NCI-H2029 (cell line): ENCODE results near the gene TRIM36.

ENCODE experiments used
- DNase-seq: peaks from one replicate; lab custom pipeline; 2025; lab: John Stamatoyannopoulos, UW

Gene TRIM36

DNA sequence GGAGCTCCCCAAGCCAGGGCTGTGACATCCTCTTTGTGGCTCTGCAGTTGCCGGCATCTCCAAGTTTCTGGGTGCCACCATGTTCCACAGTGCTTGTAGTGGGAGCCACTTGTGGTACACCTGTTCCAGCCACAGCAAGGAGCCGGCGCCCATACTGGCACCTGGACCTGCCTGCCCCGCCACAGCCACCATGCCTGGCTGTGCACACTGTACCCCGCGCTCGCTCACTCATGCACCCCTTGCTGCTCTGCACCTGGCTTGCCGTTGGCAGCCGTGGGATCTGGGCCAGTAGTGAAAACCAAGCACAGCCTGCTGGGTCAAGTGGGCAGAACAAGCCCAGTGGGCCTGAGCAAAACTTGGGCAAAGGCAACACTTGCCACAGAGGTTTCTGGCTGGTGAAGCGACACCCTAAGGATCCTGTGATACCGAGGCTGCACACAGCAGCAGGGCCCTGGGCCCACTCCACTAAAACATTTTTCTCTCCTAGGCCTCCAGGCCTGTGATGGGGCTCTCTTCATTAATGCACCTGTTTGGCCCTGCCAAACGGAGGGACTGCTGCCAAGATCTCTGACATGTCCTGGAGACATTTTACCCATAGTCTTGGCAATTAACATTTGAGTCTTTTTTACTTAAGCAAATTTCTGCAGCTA lies 2.8 kb downstream of the TRIM36 start:
- DNase-seq = no peak

DNA sequence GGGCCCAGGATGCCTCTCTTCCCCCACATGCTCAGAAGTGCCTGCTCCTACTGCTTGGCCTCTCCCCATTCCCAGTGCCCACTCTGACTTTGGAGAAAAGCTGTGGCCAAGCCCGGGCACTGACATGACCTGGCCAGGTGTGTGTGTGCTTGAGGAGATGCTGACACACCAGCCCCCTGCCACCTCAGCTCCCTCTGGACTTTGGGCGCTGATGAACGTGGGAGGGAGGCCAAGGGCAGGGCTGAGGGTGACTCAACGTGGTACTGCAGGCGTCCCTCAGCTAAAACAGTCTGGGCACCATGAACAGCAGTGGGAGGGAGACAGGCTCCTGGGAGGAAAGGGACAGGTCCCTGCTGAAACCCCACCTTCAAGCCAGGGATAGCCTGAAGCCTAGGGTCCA lies 3.9 kb downstream of the TRIM36 start:
- DNase-seq = no peak

DNA sequence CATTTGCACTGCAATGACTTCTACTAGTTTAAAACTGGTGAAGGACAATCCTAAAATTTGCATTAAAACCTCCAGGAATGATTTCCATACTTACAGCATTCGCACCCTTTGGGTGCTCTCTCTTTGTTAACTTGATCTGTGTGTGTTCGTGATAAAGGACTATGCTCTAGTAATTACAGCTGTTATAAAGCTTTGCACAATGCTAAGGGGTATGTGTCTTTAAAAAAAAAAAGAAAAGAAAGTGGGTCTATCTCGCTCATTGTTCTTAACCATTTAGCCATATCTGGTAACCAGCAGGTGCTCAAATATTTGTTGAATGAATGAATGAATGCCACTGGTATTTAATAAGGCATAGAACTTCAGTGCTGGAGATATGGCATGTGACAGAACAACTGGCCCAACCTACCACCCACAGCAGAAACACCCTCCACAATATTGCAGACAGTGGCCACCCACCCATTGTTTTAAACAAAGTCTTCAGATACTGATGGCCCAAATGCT lies 8.7 kb downstream of the TRIM36 start:
- peak; percentile 89 for DNase-seq

DNA sequence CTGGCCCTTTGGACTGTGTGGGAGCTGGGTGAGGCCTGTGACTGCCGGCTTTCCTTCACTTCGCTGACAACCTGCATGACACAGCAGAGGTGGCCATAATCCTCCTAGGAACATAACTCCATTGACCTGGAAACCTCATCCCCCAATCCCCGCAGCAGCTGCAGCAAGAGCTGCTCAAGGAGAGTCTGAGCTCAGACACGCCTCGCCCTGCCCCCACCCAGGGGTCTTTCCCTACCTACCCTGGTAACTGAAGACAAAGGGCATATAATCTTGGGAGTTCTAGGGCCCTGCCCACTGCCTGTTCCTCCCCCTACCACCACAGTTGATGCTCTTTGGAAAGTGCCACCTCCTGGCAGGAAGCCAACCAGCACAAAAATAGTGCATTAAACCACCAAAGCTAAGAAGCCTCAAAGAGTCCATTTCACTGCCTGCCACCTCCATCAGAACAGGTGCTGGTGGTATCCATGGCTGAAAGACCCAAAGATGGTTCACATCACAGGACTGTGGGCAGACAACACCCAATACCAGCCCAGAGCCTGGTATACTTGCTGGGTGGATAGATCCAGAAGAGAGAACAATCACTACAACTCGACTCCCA lies 18.4 kb downstream of the TRIM36 start:
- DNase-seq = no peak

DNA sequence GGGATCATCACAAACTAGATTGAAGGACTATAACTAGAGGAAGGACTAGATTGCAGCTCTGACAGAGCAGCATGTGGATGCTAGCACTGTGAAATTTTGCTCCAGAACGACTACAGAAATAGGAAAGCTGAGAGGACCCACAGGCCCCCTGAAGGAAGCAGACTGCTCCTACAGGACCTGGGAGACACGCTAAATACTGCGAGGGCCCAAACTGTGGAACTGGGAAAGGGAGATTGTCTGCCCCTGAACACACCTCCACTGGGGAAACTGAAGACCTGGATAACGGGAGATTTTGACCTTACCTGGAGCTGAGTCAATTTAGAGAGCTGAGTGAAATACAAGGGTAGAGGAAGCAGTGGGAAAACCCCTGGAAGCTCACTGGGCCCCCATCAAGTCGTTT lies 19.2 kb downstream of the TRIM36 start:
- DNase-seq = no peak

DNA sequence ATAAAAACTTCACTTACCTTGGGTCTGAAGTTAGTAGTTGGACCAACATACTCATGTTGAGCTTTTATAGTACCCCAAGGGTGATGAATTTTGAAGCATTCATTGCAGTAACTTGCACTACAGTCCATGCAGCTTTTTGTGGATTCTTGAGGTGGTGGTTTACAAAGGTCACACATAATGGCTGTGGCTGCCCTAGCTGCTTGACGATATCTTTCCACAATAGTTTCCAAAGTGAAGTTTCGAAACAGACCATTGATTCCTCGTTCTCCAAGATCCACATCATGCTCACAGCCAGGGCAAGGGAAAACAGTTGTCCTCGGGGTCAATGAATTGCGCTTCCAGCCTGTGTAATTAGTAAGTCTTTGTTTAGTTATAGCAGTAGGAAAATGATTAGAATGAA lies 22.7 kb downstream of the TRIM36 start:
- no peak for DNase-seq

DNA sequence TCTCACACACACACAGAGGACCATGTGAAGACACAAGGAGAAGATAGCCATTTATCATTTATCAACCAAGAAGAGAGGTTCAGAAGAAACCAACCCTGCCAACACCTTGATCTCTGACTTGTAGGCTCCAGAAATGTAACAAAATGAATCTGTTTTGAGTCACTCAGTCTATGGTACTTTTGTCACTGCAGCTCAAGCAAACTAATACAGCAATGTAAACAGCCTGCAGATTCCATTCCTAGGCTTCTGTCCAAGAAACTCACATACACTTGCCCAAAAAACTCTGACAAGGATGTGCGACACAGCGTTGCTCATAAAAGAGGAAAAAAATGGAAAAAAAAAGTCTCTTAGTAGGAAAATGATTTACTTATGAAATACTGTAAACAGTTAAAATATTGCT lies 33.4 kb downstream of the TRIM36 start:
- DNase-seq = no peak

DNA sequence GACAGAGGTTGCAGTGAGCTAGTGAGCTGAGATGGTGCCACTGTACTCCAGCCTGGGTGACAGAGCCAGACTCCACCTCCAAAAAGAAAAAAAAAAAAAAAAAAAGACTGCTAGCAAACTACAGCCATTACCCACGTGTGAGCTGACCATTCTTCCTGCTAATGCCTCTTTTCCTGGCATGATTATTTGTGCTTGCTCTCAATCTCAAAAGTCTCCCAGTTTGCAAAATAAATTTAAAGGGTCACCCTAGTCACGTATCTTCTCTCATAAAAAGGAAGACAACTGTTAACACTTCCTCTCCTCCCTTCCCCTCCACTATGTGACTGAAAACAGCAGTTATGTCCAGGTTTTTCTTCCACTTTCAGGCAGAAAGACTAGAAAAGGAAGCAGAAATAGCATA lies 37.2 kb downstream of the TRIM36 start:
- no peak for DNase-seq

DNA sequence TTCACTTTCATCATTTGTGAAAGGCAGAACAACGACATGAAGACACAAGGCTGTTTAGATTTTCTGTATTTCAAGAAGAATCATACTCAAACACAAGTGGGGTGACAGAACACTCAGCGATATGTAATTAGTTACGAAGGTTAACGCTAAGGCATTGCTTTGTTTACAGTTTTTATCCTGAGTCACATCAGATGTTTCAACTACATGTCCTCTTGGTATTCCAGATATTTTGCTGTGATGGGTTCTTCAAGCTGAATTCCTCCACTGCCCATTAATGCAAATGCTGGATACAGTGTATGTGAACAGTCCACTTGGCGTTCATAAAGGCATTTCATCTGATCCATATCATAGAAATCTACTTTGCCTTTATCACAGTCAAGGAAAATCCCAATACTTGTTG lies 43.4 kb downstream of the TRIM36 start:
- no peak for DNase-seq

DNA sequence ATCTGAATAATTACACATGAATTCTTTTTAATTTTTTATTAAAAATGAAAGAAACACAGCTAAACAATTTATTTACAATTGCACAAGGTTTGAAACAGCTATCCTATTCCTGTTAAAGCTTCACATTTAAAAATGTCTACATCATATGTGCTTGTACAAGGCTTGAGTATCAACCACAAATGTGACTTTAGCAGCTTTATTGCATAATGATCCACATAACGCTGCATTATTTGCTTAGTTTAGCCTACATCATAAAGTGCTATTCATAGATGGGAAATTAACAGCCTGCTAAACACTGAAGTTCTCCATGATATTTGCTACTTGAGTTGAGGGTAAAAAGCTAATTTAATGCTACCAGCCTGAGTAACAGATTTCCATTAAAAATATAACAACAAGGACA lies 45.0 kb downstream of the TRIM36 start:
- DNase-seq = peak; percentile 37

DNA sequence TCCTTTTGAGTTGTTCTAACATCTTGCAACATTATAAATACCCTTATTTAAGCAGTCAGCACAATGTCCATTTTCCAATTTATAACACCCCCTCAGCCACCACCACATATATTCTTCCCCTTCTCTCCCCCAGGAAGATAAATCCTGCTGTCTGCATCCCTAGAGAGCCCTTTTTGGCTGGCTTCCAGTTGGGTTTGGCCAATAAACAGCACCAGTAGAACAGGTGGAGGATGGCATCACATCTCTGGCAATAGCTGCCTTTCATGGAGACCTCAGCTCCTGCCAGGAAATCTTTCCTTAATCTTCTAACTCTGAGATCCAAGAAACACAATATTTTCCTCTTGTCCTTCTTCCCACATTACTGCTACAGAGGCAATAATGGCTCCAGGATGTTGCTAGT lies 53.7 kb downstream of the TRIM36 start:
- peak; percentile 25 for DNase-seq

DNA sequence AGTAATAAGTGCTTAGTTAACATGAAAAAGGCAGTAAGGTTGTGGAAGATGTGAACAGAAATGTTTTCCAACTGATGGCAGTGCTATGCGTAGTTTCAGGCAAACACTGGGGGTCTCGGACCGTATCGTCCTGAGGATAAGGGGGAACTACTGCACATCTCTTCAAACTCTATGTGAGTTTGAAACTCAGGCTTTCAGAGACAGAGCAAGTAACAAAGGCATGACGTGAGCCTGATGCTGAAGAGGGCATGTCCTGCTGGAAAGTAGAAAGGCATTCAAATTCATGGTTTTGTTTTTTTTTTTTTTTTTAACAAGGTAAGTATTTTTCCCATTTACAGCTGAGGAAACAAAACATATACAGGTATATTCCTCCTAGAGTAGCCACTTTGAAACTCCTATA lies 59.9 kb downstream of the TRIM36 start:
- no peak for DNase-seq

DNA sequence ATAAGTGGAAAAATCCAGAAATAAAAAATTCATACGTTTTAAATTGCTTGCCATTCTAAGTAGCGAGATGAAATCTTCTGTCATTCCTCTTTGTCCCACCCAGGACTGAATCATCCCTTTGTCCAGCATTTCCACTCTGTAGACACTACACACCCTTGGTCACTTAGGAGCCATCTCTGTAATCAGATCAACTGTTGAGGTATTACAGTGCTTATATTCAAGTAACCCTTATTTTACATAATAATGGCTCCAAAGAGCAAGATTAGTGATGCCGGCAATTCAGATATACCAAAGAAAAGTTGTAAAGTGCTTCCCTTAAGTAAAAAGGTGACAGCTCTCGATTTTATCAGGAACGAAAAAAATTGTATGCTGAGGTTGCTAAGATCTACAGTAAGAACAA lies 60.4 kb downstream of the TRIM36 start:
- no peak for DNase-seq

DNA sequence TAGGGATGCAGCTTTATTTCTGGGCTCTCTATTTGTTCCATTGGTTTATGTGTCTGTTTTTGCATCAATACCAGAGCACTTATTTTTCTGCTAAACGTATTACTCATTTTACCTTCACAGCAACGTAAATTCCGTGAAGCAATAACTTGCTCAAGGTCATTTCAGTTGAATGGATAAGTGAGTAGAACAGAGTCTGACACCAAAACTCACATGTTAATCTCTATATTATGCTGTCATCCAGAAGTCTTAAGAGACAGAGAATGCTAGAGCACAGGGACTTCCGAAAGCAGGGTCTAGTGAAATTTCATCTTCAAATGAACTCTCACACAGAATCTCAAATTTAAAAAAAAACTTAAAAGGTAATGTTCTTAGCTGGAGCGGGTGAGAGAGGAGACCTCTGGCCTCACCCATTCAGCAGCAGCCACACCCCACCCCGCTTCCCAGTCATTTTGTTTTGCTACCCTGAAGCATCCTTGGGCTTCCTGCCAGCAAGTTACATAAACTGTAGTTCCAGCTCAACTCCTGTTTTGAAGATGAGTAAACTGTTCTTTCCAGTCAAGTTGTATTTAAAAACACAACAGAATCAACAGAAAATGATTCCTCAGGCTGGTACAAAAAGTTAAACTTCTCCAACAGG lies 69.3 kb downstream of the TRIM36 start:
- DNase-seq = no peak

DNA sequence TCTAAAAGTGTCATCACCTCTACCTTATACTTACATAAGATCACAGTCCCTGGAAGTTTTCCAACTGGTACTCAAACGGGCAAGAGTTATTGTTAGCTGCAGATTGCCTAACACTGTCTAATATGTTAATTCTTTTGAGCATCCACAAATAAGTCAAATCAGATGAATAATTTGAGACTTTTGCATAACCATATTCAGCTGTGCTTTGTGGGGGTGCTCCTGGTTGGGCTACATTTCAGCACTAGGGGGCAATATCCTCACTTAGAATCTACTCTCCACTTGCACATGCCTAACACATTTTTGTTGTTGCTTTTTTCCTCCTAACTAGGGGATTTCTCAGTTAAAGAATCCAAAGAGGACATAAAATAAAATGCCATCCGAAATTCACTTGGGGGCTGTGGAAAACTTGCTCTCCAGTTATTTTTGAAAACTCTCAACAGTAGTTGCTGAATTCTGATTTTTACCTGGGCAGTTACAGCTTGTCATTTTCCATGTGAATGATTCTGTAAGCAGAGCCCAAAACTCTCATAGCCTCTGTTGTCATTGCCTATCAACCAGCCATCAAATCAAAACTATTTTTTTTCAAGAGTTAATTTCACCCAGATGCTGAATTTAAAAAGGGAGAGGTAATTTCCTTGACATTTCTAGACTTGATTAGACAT lies 71.5 kb downstream of the TRIM36 start:
- DNase-seq = peak; percentile 9

DNA sequence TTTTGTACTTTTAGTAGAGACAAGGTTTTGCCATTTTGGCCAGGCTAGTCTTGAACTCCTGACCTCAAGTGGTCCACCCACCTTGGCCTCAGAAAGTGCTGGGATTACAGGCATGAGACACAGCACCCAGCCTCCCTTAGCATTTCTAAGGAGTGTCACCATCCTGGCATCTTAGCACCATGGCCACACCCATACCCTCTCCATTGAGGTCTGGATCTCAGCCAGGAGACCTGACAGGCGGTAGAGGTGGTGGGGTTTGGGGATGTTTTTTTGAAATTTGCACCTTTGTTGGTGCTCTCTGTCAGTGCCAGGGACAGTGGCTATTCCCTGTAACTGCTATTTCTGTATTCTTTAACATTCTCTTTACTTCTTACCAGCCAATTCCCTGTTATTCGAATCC lies 72.5 kb downstream of the TRIM36 start:
- no peak for DNase-seq

DNA sequence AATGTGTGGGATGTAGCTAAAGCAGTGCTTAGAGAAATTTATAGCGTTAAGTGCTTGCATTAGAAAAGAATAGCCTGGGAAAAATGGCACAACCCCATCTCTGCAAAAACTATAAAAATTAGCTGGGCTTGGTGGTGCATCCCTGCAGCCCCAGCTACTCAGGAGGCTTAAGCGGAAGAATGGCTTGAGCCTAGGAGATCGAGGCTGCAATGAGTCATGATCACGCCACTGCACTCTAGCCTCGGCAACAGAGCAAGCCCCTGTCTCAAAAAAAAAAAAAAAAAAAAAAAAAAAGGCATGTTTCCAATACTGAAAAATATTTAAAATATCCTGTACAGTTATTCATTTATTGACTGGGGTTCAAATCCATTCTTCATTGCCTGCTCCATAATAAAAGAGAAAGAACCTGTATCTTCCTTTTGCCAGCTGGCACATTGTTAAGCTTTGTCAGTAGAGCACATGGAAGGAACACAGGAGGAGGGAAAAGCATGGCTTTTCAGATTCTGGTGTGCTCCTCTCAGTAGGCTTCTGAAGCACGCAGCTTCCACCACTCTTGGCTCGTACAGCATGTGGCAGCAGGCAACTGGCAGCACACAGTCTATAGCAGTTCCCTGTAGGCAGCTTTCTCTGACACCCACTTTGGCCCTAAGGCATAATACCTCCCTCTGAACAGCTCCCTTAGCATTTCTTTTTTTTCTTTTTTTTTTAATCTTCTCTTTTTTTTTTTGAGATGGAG lies 73.5 kb downstream of the TRIM36 start:
- no peak for DNase-seq

DNA sequence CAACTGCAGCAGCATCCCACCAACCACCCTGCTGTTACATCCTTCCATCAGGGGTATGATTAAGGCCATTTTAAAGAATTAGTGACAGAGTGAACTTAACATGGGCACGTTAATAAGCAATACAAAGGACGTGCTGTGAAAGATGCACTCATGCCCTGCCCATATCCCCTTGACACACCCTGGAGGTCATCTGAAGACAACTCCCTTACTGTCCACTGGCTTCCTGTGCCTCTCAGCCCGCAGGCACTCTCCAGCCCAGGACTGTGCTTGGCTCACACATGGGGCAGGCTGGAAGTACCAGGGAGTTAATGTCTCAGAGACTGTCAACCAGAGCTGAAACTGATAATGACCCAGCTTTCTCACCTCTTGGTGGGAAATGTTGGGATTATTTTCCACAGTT lies 81.8 kb downstream of the TRIM36 start:
- no peak for DNase-seq

DNA sequence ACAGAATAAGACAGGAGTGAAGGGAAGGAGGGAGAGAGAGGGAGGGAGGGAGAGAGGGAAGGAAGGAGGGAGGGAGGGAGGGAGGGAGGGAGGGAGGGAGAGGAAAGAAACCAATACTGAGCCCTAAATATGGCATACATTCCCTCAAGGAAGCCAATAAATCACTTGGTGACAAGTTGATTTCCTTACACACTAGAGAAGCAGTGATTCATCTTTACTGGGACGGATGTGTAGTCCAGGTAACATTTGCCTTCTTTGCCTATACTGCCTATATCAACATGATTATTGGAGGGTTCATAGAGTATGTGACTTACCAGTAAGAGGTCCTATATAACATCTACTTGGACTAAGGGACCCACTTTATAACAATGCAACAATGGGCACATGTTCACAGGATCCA lies 83.2 kb downstream of the TRIM36 start:
- DNase-seq = no peak

DNA sequence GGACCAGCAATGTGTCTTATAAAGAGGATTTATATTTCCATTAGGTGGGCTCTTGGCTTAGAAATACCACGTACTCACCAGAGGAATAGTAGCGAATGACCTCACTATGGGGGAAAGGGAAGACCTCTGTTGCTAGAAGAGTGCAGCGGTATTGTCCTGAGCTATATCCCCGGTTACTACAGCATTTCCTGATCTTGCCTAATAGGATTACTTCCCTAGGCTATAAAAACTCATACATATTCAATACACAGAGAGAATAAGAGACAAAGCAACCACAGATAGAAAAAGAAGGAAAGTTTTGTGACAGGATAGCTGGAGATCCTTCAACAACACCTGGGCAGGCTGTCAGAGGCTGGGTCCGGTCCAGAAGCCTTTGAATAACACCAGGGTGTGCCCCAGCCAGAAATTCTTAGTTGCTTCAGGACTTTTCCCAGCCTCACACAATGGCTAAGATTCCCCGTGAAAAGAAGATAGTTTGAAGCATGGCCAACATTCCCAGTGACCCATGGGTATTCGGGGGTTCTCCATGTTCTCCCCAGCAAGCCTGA lies 85.4 kb downstream of the TRIM36 start:
- DNase-seq = no peak

DNA sequence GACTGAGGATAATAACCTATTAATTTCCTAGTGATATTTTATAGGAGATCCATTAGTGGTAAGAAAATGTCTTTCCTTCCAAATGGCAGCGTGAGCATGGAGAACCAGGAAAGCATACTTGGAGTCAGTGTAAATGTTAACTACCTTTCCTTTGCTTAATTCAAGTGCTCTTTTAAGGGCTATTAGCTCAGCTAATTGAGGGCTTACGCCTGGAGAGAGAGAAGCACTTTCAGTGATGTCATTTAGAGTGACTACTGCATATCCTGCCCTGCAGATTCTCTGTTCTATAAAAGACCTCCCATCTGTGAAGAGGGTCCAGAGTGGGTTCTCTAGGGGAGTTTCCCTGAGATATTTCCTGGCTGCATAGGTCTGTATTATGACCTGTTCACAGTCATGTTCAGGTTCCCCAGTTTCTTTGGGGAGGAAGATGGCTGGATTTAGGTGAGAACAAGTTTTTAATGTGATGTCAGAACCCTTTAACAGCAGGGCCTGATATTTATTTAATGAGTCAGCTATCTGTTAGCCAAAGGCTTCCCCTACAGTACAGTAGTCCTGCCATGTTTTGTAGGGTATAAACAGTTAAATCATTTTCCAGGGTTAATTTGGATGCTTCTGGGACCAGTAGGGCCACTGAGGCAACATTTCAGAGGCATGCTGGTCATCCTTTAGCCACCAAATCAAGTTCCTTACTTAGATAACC lies 89.6 kb downstream of the TRIM36 start:
- DNase-seq = no peak
